OCI-LY1 (cell line): Measurements from ENCODE around the gene DNAJB6.

Source experiments
- CTCF ChIP-seq: fragments of 200-600 bp; sonication (generic), shearing (Covaris generic); IDR thresholded peaks from 2 replicates; pipeline ENCODE4 v1.5.1; 2017; ENCODE audit warnings: mild to moderate bottlenecking, antibody characterized with exemption, low read length, moderate library complexity, mixed read lengths
- EZH2 ChIP-seq: fragments of 200-600 bp; sonication (generic), shearing (Covaris generic); IDR thresholded peaks from 2 replicates; pipeline ENCODE4 v1.8.0; 2017; ENCODE audit warnings: borderline replicate concordance, mixed run types, mild to moderate bottlenecking, antibody characterized with exemption, low read length, moderate library complexity, mixed read lengths

- TF ChIP-seq CTCF (no peak), EZH2 (no peak)
Measured at GRCh38 chr7:157336383-157337315, at the start of gene DNAJB6.
